Endothelial cell of umbilical vein (primary cell): Measurements from ENCODE around the gene CARD11. TPM values are rescaled to one million over a fixed set of nuclear protein-coding genes. Genes with fewer than 3 reads are reported as not detected.

Experiments
- BruUV-seq: library from RNA; stranded (reverse); fragments of 400-500 nt; replicated peaks from 2 replicates; lab custom pipeline; 2021; lab: Mats Ljungman, UMichigan
- CTCF ChIA-PET: fragments of 300-600, 350-600 bp; sonication (Branson Sonifier 250); formaldehyde crosslinking; loops from one replicate; lab custom pipeline; 2021; ENCODE audit warnings: antibody characterized with exemption, inconsistent platforms; lab: Charles Lee
- POLR2A ChIA-PET: fragments of 300-600, 350-600 bp; sonication (Branson Sonifier 250); formaldehyde crosslinking; loops from one replicate; lab custom pipeline; 2021; ENCODE audit warnings: antibody characterized with exemption, inconsistent platforms; lab: Charles Lee
- DNase-seq: peaks from one replicate; pipeline ENCODE4 v3.0.0-alpha.2; 2011; ENCODE audit warnings: low read depth, low spot score
- FAIRE-seq: peaks from 2 replicates; lab custom pipeline; 2011; peaks lifted over from hg19 to GRCh38; lab: Jason Lieb, UNC
- H2AFZ ChIP-seq: 2 replicates; pipeline ENCODE4 v1.6.0; 2012; ENCODE audit warnings: low read depth, low read length, control low read depth, inconsistent platforms
- H3K27ac ChIP-seq: 2 replicates; pipeline ENCODE4 v1.5.1; 2011; ENCODE audit warnings: low read depth, mild to moderate bottlenecking, control low read depth, low read length, moderate library complexity; ENCODE audit not compliant: insufficient read depth
- H3K27me3 ChIP-seq, 2 experiments: 2 replicates each; pipeline versions ENCODE4 v1.6.0 to v1.6.1; 2011; ENCODE audit warnings: low read length in 2 of 2, mixed read lengths in 1 of 2; ENCODE audit not compliant: control insufficient read depth in 2 of 2, insufficient read depth in 2 of 2
- H3K36me3 ChIP-seq, 2 experiments: 2 replicates in 1 of 2; 3 replicates in 1 of 2; pipeline ENCODE4 v1.5.1; 2011; ENCODE audit warnings: low read length in 2 of 2, mild to moderate bottlenecking in 1 of 2, moderate library complexity in 1 of 2; ENCODE audit not compliant: control insufficient read depth in 2 of 2, insufficient read depth in 2 of 2; ENCODE audit errors: extremely low read depth in 1 of 2
- H3K4me1 ChIP-seq: 3 replicates; pipeline ENCODE4 v1.5.1; 2011; ENCODE audit warnings: mild to moderate bottlenecking, low read length; ENCODE audit not compliant: control insufficient read depth, insufficient read depth; ENCODE audit errors: extremely low read depth
- H3K4me2 ChIP-seq: 2 replicates; pipeline ENCODE4 v1.6.1; 2011; ENCODE audit warnings: low read length, control low read depth, mixed read lengths; ENCODE audit not compliant: insufficient read depth
- H3K4me3 ChIP-seq, 3 experiments: fragments of 200-600 bp in 1 of 3; sonication (generic), shearing (Covaris generic) in 1 of 3; replicated peaks in 1 of 3; 2 replicates each; pipeline ENCODE4 v1.5.1; 2011 to 2016; ENCODE audit warnings: control low read depth in 3 of 3, low read length in 3 of 3, mild to moderate bottlenecking in 2 of 3, inconsistent platforms in 1 of 3, low read depth in 1 of 3, moderate library complexity in 1 of 3; ENCODE audit not compliant: insufficient read depth in 1 of 3
- H3K79me2 ChIP-seq: 2 replicates; pipeline ENCODE4 v1.6.0; 2012; ENCODE audit warnings: low read length, inconsistent platforms; ENCODE audit not compliant: control insufficient read depth, insufficient read depth
- H3K9ac ChIP-seq: replicated peaks from 2 replicates; pipeline ENCODE3; 2011; ENCODE audit warnings: low read length, control low read depth; ENCODE audit not compliant: insufficient read depth; ENCODE audit errors: extremely low read depth
- H3K9me1 ChIP-seq: replicated peaks from 3 replicates; pipeline ENCODE4 v1.6.0; 2011; ENCODE audit warnings: mild to moderate bottlenecking, low read length; ENCODE audit not compliant: control insufficient read depth, insufficient read depth; ENCODE audit errors: extremely low read depth
- H3K9me3 ChIP-seq: replicated peaks from 2 replicates; pipeline ENCODE4 v1.5.1; 2012; ENCODE audit warnings: low read length, inconsistent platforms; ENCODE audit not compliant: control insufficient read depth, insufficient read depth
- H4K20me1 ChIP-seq: replicated peaks from 2 replicates; pipeline ENCODE3; 2011; ENCODE audit warnings: mild to moderate bottlenecking, low read length; ENCODE audit not compliant: control insufficient read depth, insufficient read depth; ENCODE audit errors: extremely low read depth
- CTCF ChIP-seq, 2 donors: IDR thresholded peaks; 1 replicate in 1 of 2; 2 replicates in 1 of 2; pipeline ENCODE4 v1.5.1; 2011; ENCODE audit warnings: low read length in 2 of 2, mild to moderate bottlenecking in 2 of 2, moderate library complexity in 2 of 2, control low read depth in 1 of 2, inconsistent platforms in 1 of 2, low read depth in 1 of 2; ENCODE audit not compliant: insufficient read depth in 1 of 2; ENCODE audit errors: extremely low read depth in 1 of 2
- EZH2 ChIP-seq: IDR thresholded peaks from 2 replicates; pipeline ENCODE4 v1.6.1; 2012; ENCODE audit warnings: borderline replicate concordance, low read depth, mild to moderate bottlenecking, moderate library complexity, low read length, inconsistent platforms; ENCODE audit not compliant: severe bottlenecking
- FOS ChIP-seq: IDR thresholded peaks from 2 replicates; pipeline ENCODE4 v1.6.1; 2011; ENCODE audit warnings: mild to moderate bottlenecking, low read length, moderate library complexity, borderline replicate concordance; ENCODE audit not compliant: insufficient read depth
- GATA2 ChIP-seq: IDR thresholded peaks from 2 replicates; pipeline ENCODE4 v1.7.0; 2011; ENCODE audit warnings: low read depth, mild to moderate bottlenecking, moderate library complexity, mixed read lengths, low read length; ENCODE audit not compliant: insufficient read length, insufficient read depth
- JUN ChIP-seq: IDR thresholded peaks from 2 replicates; pipeline ENCODE4 v1.6.1; 2011; ENCODE audit warnings: borderline replicate concordance, low read depth; ENCODE audit not compliant: insufficient read length, insufficient read depth
- MAX ChIP-seq: IDR thresholded peaks from 2 replicates; pipeline ENCODE4 v1.6.1; 2011; ENCODE audit not compliant: insufficient read depth, insufficient read length
- MYC ChIP-seq: IDR thresholded peaks from one replicate; pipeline ENCODE4 v1.6.1; 2011; ENCODE audit warnings: mild to moderate bottlenecking, low read depth, low read length
- POLR2A ChIP-seq: IDR thresholded peaks from 2 replicates; pipeline ENCODE4 v1.6.1; 2012; ENCODE audit warnings: low read depth, mild to moderate bottlenecking, control low read depth, low read length
- POLR2AphosphoS5 ChIP-seq: IDR thresholded peaks from 2 replicates; pipeline ENCODE4 v1.6.1; 2012; ENCODE audit warnings: low read depth, mild to moderate bottlenecking, control low read depth, low read length, moderate library complexity; ENCODE audit not compliant: insufficient read depth
- dilution Hi-C: fragments of 300-500 bp; cut with MboI; formaldehyde crosslinking; loops from one replicate; pipeline ENCODE4 v1.15.0; 2019; ENCODE audit warnings: low sequenced_read_pairs; ENCODE audit not compliant: extremely low pct_ligation_motif_present
- intact Hi-C: fragments of 100-400 bp; cut with micrococcal nuclease; formaldehyde crosslinking; loops from one replicate; pipeline ENCODE4 v1.10.0; 2022
- polyA plus RNA-seq, 4 experiments: library from polyadenylated mRNA; depleted of rRNA in 3 of 4; stranded (reverse) in 3 of 4; unstranded in 1 of 4; fragments of >200 nt; gene quantifications; 2 replicates each; pipeline versions ENCODE4 v1.2.1 to v1.2.3, GENCODE V29; 2011 to 2012; ENCODE audit warnings: missing spikeins in 1 of 4
- total RNA-seq: library from RNA; stranded (reverse); gene quantifications from 2 replicates; pipeline ENCODE4 v1.2.3, GENCODE V29; 2021

Gene CARD11
- total and polyA plus RNA-seq, 2 donors (not counting 3 experiments of a cell fraction or from before 2014, with no cell fraction given) = 20.4 to 41.8 TPM

GRCh38 chr7:2996141-2996540 lies 47.5 kb downstream of the CARD11 start:
- ChIA-PET POLR2A (no interaction called here), CTCF (no interaction called here)
- Histone ChIP-seq H3K4me3 (no peak overlapping the region), H3K27me3 (no peaks in the 10 kb centered on the region), H3K9ac (no peak overlapping the region), H2AFZ (no peak overlapping the region), H3K27ac (no peak overlapping the region), H3K4me2 (no peak overlapping the region), H4K20me1 (no peaks in the 10 kb centered on the region), H3K36me3 (no peaks in the 10 kb centered on the region), H3K9me3 (no peaks in the 10 kb centered on the region), H3K9me1 (no peaks in the 10 kb centered on the region), H3K4me1 (peaks cover 17% of the 10 kb centered on the region), H3K79me2 (no peaks in the 10 kb centered on the region)
- FAIRE-seq (no peak), DNase-seq (no peak)
- dilution Hi-C loops = no loop called here
- no peak for TF ChIP-seq MAX
- no peak for TF ChIP-seq GATA2
- TF ChIP-seq CTCF (IDR thresholded peaks at IDR 0.05; ENCODE audit: extremely low read depth in 1 of 2, insufficient read depth in 1 of 2, low read depth in 1 of 2, low read length in 2 of 2) = no peak
- no peak for TF ChIP-seq FOS
- no peak for TF ChIP-seq MYC
- no peak for TF ChIP-seq POLR2A
- no peak for TF ChIP-seq EZH2
- TF ChIP-seq JUN = no peak
- TF ChIP-seq POLR2AphosphoS5 = no peak
- no TSS peak for BruUV-seq
- intact Hi-C loops = no loop called here
